ENCODE results near the gene RPL10A. TPM values are rescaled to one million over a fixed set of nuclear protein-coding genes. Genes with fewer than 3 reads are reported as not detected.
"Not testable (repeated sequence)": the region's sequence is repeated elsewhere in the genome, so short reads cannot be mapped to it uniquely, and the experiment has no call there.

RPL10A gene
- total RNA-seq (2014; rRNA removed; shearing (Covaris generic)): 983 and 1,383 TPM in 2 replicates

- peak; percentile 93 to 97 for DNase-seq (ENCODE audit: low read depth in 1 of 2, low spot score in 2 of 2)
- Histone ChIP-seq H3K4me3 (peak within 1 kb of the TSS; percentile 83), H3K36me3 (peaks cover 77% of the 10 kb centered on the region), H3K9me3 (replicated peaks) (no peaks in the 10 kb centered on the region), H3K4me1 (replicated peaks) (peaks cover 34% of the 10 kb centered on the region), H3K27ac (peak within 1 kb of the TSS; percentile 77), H3K27me3 (replicated peaks) (no peaks in the 10 kb centered on the region)
These were observed at the start of gene RPL10A for GRCh38 chr6:35468181-35468979. TSS of gene RPL10A (plus strand) at chr6:35468401. CDS start at chr6:35468435, 34 bp downstream.

- no peaks in the 10 kb centered on the region for H3K27me3 ChIP-seq (replicated peaks)
- H3K4me3 ChIP-seq: no peak overlapping the region
- peak overlapping the region; percentile 48 for H3K27ac ChIP-seq
- peaks cover 44% of the 10 kb centered on the region for H3K4me1 ChIP-seq (replicated peaks)
- H3K36me3 ChIP-seq: peaks cover 63% of the 10 kb centered on the region
- H3K9me3 ChIP-seq (replicated peaks): no peaks in the 10 kb centered on the region
- peak; percentile 72 to 88 for DNase-seq (ENCODE audit: low read depth in 1 of 2, low spot score in 2 of 2)
These were observed 48.8 kb upstream of the RPL10A start for GRCh38 chr6:35419417-35419816.

GRCh38 chr6:35419961-35420360 lies 48.2 kb upstream of the RPL10A start:
- Histone ChIP-seq H3K4me3 (no peak overlapping the region), H3K36me3 (peaks cover 63% of the 10 kb centered on the region), H3K27me3 (replicated peaks) (no peaks in the 10 kb centered on the region), H3K9me3 (replicated peaks) (no peaks in the 10 kb centered on the region), H3K4me1 (replicated peaks) (peaks cover 47% of the 10 kb centered on the region), H3K27ac (no peak overlapping the region)
- no peak for DNase-seq (ENCODE audit: low read depth in 1 of 2, low spot score in 2 of 2)

- Histone ChIP-seq H3K27ac (peak overlapping the region; percentile 98), H3K4me1 (replicated peaks) (peaks cover 54% of the 10 kb centered on the region), H3K9me3 (replicated peaks) (no peaks in the 10 kb centered on the region; the same call in 1 of the 2 replicates), H3K27me3 (replicated peaks) (no peaks in the 10 kb centered on the region), H3K36me3 (peaks cover 55% of the 10 kb centered on the region), H3K4me3 (no peak overlapping the region)
- peak; percentile 81 to 95 for DNase-seq (ENCODE audit: low read depth in 1 of 2, low spot score in 2 of 2)
These were observed 42.9 kb upstream of the RPL10A start for GRCh38 chr6:35425284-35425683.

- H3K27ac ChIP-seq: peak overlapping the region; percentile 98
- H3K4me1 ChIP-seq (replicated peaks): peaks cover 53% of the 10 kb centered on the region
- DNase-seq (ENCODE audit: low read depth in 1 of 2, low spot score in 2 of 2): peak in 1 of 2 experiments; percentile 44
- peaks cover 52% of the 10 kb centered on the region for H3K36me3 ChIP-seq
- H3K4me3 ChIP-seq: no peak overlapping the region
- no peaks in the 10 kb centered on the region; the same call in 1 of the 2 replicates for H3K9me3 ChIP-seq (replicated peaks)
- H3K27me3 ChIP-seq (replicated peaks): no peaks in the 10 kb centered on the region
These were observed 42.1 kb upstream of the RPL10A start for GRCh38 chr6:35426074-35426473.

GRCh38 chr6:35427435-35427834 lies 40.8 kb upstream of the RPL10A start:
- H3K4me3 ChIP-seq: no peak overlapping the region
- DNase-seq (ENCODE audit: low read depth in 1 of 2, low spot score in 2 of 2): no peak
- H3K27me3 ChIP-seq (replicated peaks): no peaks in the 10 kb centered on the region
- H3K36me3 ChIP-seq: peaks cover 44% of the 10 kb centered on the region
- H3K4me1 ChIP-seq (replicated peaks): peaks cover 53% of the 10 kb centered on the region
- H3K9me3 ChIP-seq (replicated peaks): no peaks in the 10 kb centered on the region; the same call in 1 of the 2 replicates
- peak overlapping the region; percentile 98 for H3K27ac ChIP-seq

- Histone ChIP-seq H3K27me3 (replicated peaks) (no peaks in the 10 kb centered on the region), H3K4me3 (no peak overlapping the region), H3K9me3 (replicated peaks) (no peaks in the 10 kb centered on the region; the same call in 1 of the 2 replicates), H3K36me3 (peaks cover 43% of the 10 kb centered on the region), H3K4me1 (replicated peaks) (peaks cover 53% of the 10 kb centered on the region), H3K27ac (peak overlapping the region; percentile 98)
- DNase-seq (ENCODE audit: low read depth in 1 of 2, low spot score in 2 of 2): peak; percentile 88 to 90
These were observed 40.3 kb upstream of the RPL10A start for GRCh38 chr6:35427851-35428321.

- Histone ChIP-seq H3K36me3 (peaks cover 43% of the 10 kb centered on the region), H3K4me1 (replicated peaks) (peaks cover 53% of the 10 kb centered on the region), H3K27ac (peak overlapping the region; percentile 98), H3K9me3 (replicated peaks) (no peaks in the 10 kb centered on the region; the same call in 1 of the 2 replicates), H3K4me3 (no peak overlapping the region), H3K27me3 (replicated peaks) (no peaks in the 10 kb centered on the region)
- DNase-seq (ENCODE audit: low read depth in 1 of 2, low spot score in 2 of 2): no peak
These were observed 39.6 kb upstream of the RPL10A start for GRCh38 chr6:35428421-35429149.

GRCh38 chr6:35429463-35429862 lies 38.7 kb upstream of the RPL10A start:
- peak overlapping the region; percentile 98 for H3K27ac ChIP-seq
- DNase-seq (ENCODE audit: low read depth in 1 of 2, low spot score in 2 of 2): no peak
- no peaks in the 10 kb centered on the region; the same call in 1 of the 2 replicates for H3K9me3 ChIP-seq (replicated peaks)
- peaks cover 35% of the 10 kb centered on the region for H3K36me3 ChIP-seq
- H3K4me3 ChIP-seq: no peak overlapping the region
- H3K4me1 ChIP-seq (replicated peaks): peaks cover 48% of the 10 kb centered on the region
- no peaks in the 10 kb centered on the region for H3K27me3 ChIP-seq (replicated peaks)

GRCh38 chr6:35432291-35432690 lies 35.9 kb upstream of the RPL10A start:
- H3K9me3 ChIP-seq (replicated peaks): no peaks in the 10 kb centered on the region; the same call in 1 of the 2 replicates
- H3K4me3 ChIP-seq: no peak overlapping the region
- H3K27ac ChIP-seq: no peak overlapping the region
- DNase-seq (ENCODE audit: low read depth in 1 of 2, low spot score in 2 of 2): no peak
- H3K36me3 ChIP-seq: peaks cover 12% of the 10 kb centered on the region
- peaks cover 20% of the 10 kb centered on the region for H3K4me1 ChIP-seq (replicated peaks)
- no peaks in the 10 kb centered on the region for H3K27me3 ChIP-seq (replicated peaks)

GRCh38 chr6:35432702-35433101 lies 35.5 kb upstream of the RPL10A start:
- not testable (repeated sequence) for H3K27ac ChIP-seq; H3K27me3 ChIP-seq (replicated peaks); H3K9me3 ChIP-seq (replicated peaks); DNase-seq (ENCODE audit: low read depth in 1 of 2, low spot score in 2 of 2); H3K4me3 ChIP-seq
- H3K36me3 ChIP-seq: peaks cover 12% of the 10 kb centered on the region
- peaks cover 16% of the 10 kb centered on the region for H3K4me1 ChIP-seq (replicated peaks)

- no peak overlapping the region for H3K27ac ChIP-seq
- no peak for DNase-seq (ENCODE audit: low read depth in 1 of 2, low spot score in 2 of 2)
- H3K9me3 ChIP-seq (replicated peaks): no peaks in the 10 kb centered on the region
- no peaks in the 10 kb centered on the region for H3K4me1 ChIP-seq (replicated peaks)
- no peaks in the 10 kb centered on the region for H3K36me3 ChIP-seq
- no peaks in the 10 kb centered on the region for H3K27me3 ChIP-seq (replicated peaks)
- no peak overlapping the region for H3K4me3 ChIP-seq
These were observed 32.9 kb upstream of the RPL10A start for GRCh38 chr6:35435074-35435837.

- DNase-seq (ENCODE audit: low read depth in 1 of 2, low spot score in 2 of 2): no peak
- no peak overlapping the region for H3K4me3 ChIP-seq
- no peaks in the 10 kb centered on the region for H3K27me3 ChIP-seq (replicated peaks)
- H3K36me3 ChIP-seq: no peaks in the 10 kb centered on the region
- H3K4me1 ChIP-seq (replicated peaks): no peaks in the 10 kb centered on the region
- H3K27ac ChIP-seq: no peak overlapping the region
- no peaks in the 10 kb centered on the region for H3K9me3 ChIP-seq (replicated peaks)
These were observed 31.9 kb upstream of the RPL10A start for GRCh38 chr6:35436071-35436857.

Data from SJSA1 (cell line).